ENCODE results near the gene CPPED1.

GRCh38 chr16:12661656-12662172 lies 142.0 kb downstream of the CPPED1 start:
- TF ChIP-seq CTCF (IDR thresholded peaks at IDR 0.05): no peak
- TF ChIP-seq POLR2A (IDR thresholded peaks at IDR 0.05): no peak
